SK-N-SH (cell line): Measurements from ENCODE around the gene NFATC3. TPM values are rescaled to one million over a fixed set of nuclear protein-coding genes. Genes with fewer than 3 reads are reported as not detected.

Experiments
- CTCF ChIA-PET: fragments of 300-600, 350-600 bp; formaldehyde crosslinking; extraction: SDS; loops from one replicate; lab custom pipeline; 2021; lab: Yijun Ruan, JAX
- POLR2A ChIA-PET: fragments of 350-600 bp; sonication (Branson Sonifier 250); formaldehyde crosslinking; extraction: SDS; loops from one replicate; lab custom pipeline; 2020; ENCODE audit warnings: antibody characterized with exemption, inconsistent platforms; lab: Yijun Ruan, JAX
- DNase-seq: peaks from one replicate; pipeline ENCODE4 v3.0.0; 2012
- H2AFZ ChIP-seq: fragments of 200-600 bp; sonication (generic); 2 replicates; pipeline ENCODE4 v1.8.1; 2016; ENCODE audit warnings: antibody characterized with exemption, mild to moderate bottlenecking, low read depth
- H3F3A ChIP-seq: fragments of 200-600 bp; sonication (generic); replicated peaks from 2 replicates; pipeline ENCODE3; 2016; ENCODE audit warnings: antibody characterized with exemption, mild to moderate bottlenecking; ENCODE audit not compliant: insufficient read depth
- H3K27ac ChIP-seq, 2 experiments: fragments of 200-500 bp in 1 of 2; fragments of 200-600 bp in 1 of 2; sonication (Bioruptor generic) in 1 of 2; sonication (generic), shearing (Covaris generic) in 1 of 2; 2 replicates each; pipeline versions ENCODE4 v1.5.1 to v1.6.1; 2014 to 2016; ENCODE audit warnings: low read depth in 2 of 2, inconsistent platforms in 1 of 2, low read length in 1 of 2, mild to moderate bottlenecking in 1 of 2, mixed read lengths in 1 of 2
- H3K27me3 ChIP-seq: fragments of 200-600 bp; sonication (generic), shearing (Covaris generic); 2 replicates; pipeline ENCODE4 v1.6.1; 2016; ENCODE audit warnings: mixed run types; ENCODE audit not compliant: insufficient read depth
- H3K36me3 ChIP-seq, 2 experiments: fragments of 200-500 bp in 1 of 2; fragments of 200-600 bp in 1 of 2; sonication (Bioruptor generic) in 1 of 2; sonication (generic) in 1 of 2; replicated peaks in 1 of 2; 2 replicates each; pipeline versions ENCODE3 to v1.5.1; 2014 to 2016; ENCODE audit warnings: low read length in 1 of 2, mild to moderate bottlenecking in 1 of 2; ENCODE audit not compliant: insufficient read depth in 2 of 2, control insufficient read depth in 1 of 2
- H3K4me1 ChIP-seq, 2 experiments: fragments of 200-500 bp in 1 of 2; fragments of 200-600 bp in 1 of 2; sonication (Bioruptor generic) in 1 of 2; sonication (generic), shearing (Covaris generic) in 1 of 2; 2 replicates each; pipeline versions ENCODE4 v1.5.1 to v1.6.1; 2014 to 2016; ENCODE audit warnings: low read depth in 1 of 2, low read length in 1 of 2, mixed run types in 1 of 2; ENCODE audit not compliant: insufficient read depth in 2 of 2, control insufficient read depth in 1 of 2
- H3K4me2 ChIP-seq: fragments of 200-600 bp; sonication (generic), shearing (Covaris generic); 2 replicates; pipeline ENCODE4 v1.6.1; 2017; ENCODE audit warnings: mixed run types
- H3K4me3 ChIP-seq, 2 experiments: fragments of 200-500 bp in 1 of 2; fragments of 200-600 bp in 1 of 2; sonication (Bioruptor generic) in 1 of 2; sonication (generic), shearing (Covaris generic) in 1 of 2; 2 replicates each; pipeline versions ENCODE4 v1.5.1 to v1.8.1; 2014 to 2016; ENCODE audit warnings: low read depth in 2 of 2, inconsistent platforms in 1 of 2, low read length in 1 of 2, mild to moderate bottlenecking in 1 of 2, mixed read lengths in 1 of 2, moderate library complexity in 1 of 2
- H3K79me2 ChIP-seq: fragments of 200-600 bp; sonication (generic); 2 replicates; pipeline ENCODE4 v1.8.1; 2017; ENCODE audit warnings: mild to moderate bottlenecking; ENCODE audit not compliant: insufficient read depth
- H3K9ac ChIP-seq: fragments of 200-600 bp; sonication (generic); 2 replicates; pipeline ENCODE4 v1.6.1; 2017; ENCODE audit warnings: mixed run types
- H3K9me2 ChIP-seq: fragments of 200-600 bp; sonication (generic); 2 replicates; pipeline ENCODE4 v1.6.1; 2017; ENCODE audit warnings: mixed run types
- H3K9me3 ChIP-seq: fragments of 200-600 bp; sonication (generic); 2 replicates; pipeline ENCODE4 v1.6.1; 2017; ENCODE audit warnings: mixed run types, mild to moderate bottlenecking, moderate library complexity
- H4K20me1 ChIP-seq: fragments of 200-600 bp; sonication (generic); 2 replicates; pipeline ENCODE4 v1.6.1; 2017; ENCODE audit warnings: mild to moderate bottlenecking, mixed run types; ENCODE audit not compliant: insufficient read depth
- CTCF ChIP-seq: fragments of 200-600 bp; sonication (generic); IDR thresholded peaks from 2 replicates; pipeline ENCODE4 v1.6.1; 2017; ENCODE audit warnings: antibody characterized with exemption, mild to moderate bottlenecking, moderate library complexity
- ELF1 ChIP-seq: IDR thresholded peaks from 2 replicates; pipeline ENCODE4 v1.4.0; 2012
- EP300 ChIP-seq, 2 experiments: IDR thresholded peaks; 2 replicates each; pipeline versions ENCODE4 v1.4.0 to v1.6.1; 2012; ENCODE audit warnings: borderline replicate concordance in 1 of 2, low read depth in 1 of 2, low read length in 1 of 2
- EZH2phosphoT487 ChIP-seq: fragments of 200-600 bp; sonication (generic); IDR thresholded peaks from 2 replicates; pipeline ENCODE4 v1.6.1; 2017; ENCODE audit warnings: low read depth, mixed run types, mild to moderate bottlenecking, antibody characterized with exemption, moderate library complexity, borderline replicate concordance
- FOSL2 ChIP-seq: IDR thresholded peaks from 2 replicates; pipeline ENCODE4 v1.4.0; 2012; ENCODE audit warnings: low read depth, mild to moderate bottlenecking, moderate library complexity, borderline replicate concordance
- FOXJ3 ChIP-seq: sonication (generic); formaldehyde crosslinking; IDR thresholded peaks from 2 replicates; pipeline ENCODE4 v1.5.1; 2020; ENCODE audit warnings: mild to moderate bottlenecking, missing genetic modification reagents
- GATA2 ChIP-seq: sonication (generic); formaldehyde crosslinking; IDR thresholded peaks from 2 replicates; pipeline ENCODE4 v1.5.0; 2020; ENCODE audit warnings: mild to moderate bottlenecking, missing genetic modification reagents
- JUND ChIP-seq: IDR thresholded peaks from 2 replicates; pipeline ENCODE4 v1.4.0; 2012
- MAX ChIP-seq: IDR thresholded peaks from 2 replicates; pipeline ENCODE4 v1.4.0; 2012; ENCODE audit warnings: low read depth
- PBX3 ChIP-seq: IDR thresholded peaks from 2 replicates; pipeline ENCODE4; 2012
- REST ChIP-seq: IDR thresholded peaks from 2 replicates; pipeline ENCODE4 v1.6.1; 2012; ENCODE audit warnings: mild to moderate bottlenecking, low read depth, low read length, moderate library complexity
- SIN3A ChIP-seq: IDR thresholded peaks from 2 replicates; pipeline ENCODE4 v1.6.1; 2012; ENCODE audit warnings: low read depth, mild to moderate bottlenecking, low read length, moderate library complexity, borderline replicate concordance
- SMC3 ChIP-seq: IDR thresholded peaks from 2 replicates; pipeline ENCODE4 v1.6.1; 2012; ENCODE audit warnings: low read depth, low read length, improper control_type of control experiment
- TCF12 ChIP-seq: IDR thresholded peaks from 2 replicates; pipeline ENCODE4 v1.4.0; 2012
- USF2 ChIP-seq: fragments of 150-350 bp; IDR thresholded peaks from 2 replicates; pipeline ENCODE4 v1.6.1; 2017; ENCODE audit warnings: antibody characterized with exemption, low read length, low read depth, borderline replicate concordance
- ZBTB33 ChIP-seq: IDR thresholded peaks from 2 replicates; pipeline ENCODE4 v1.4.0; 2012; ENCODE audit warnings: low read depth, borderline replicate concordance
- WGBS: methylation state at CpG from one replicate; pipeline ENCODE4 v1.1.6; 2017; ENCODE audit warnings: low lambda C conversion rate; 5-methylcytosine and 5-hydroxymethylcytosine counted together
- polyA plus RNA-seq, 3 experiments: library from polyadenylated mRNA; depleted of rRNA; stranded (reverse); fragments of >200 nt; gene quantifications; 2 replicates each; pipeline ENCODE4 v1.2.3, GENCODE V29; 2012

Gene NFATC3
- polyA plus RNA-seq, 1 of the 3 experiments (the other 2 are of a cell fraction): 5.7 TPM

- Histone ChIP-seq H3K9me3 (no peaks in the 10 kb centered on the region), H2AFZ (no peak overlapping the region), H3K9ac (no peak overlapping the region), H3K9me2 (no peaks in the 10 kb centered on the region), H3K79me2 (no peaks in the 10 kb centered on the region), H3K27ac (peak overlapping the region in 1 of 2 experiments; percentile 56; a peak in 2 of 4 replicates), H3K4me1 (peaks cover 0 to 23% of the 10 kb centered on the region in 2 experiments; a peak in 2 of 4 replicates), H3K4me3 (no peak overlapping the region), H3K4me2 (no peak overlapping the region), H4K20me1 (no peaks in the 10 kb centered on the region), H3K27me3 (no peaks in the 10 kb centered on the region), H3K36me3 (peaks cover 3 to 4% of the 10 kb centered on the region in 2 experiments), H3F3A (peaks cover 8% of the 10 kb centered on the region)
- no peak for DNase-seq
- ChIA-PET POLR2A (no interaction called here), CTCF (interaction anchor here (1.4 to 1.9 kb wide), 2 partner anchors 129 to 138 kb away, joined by 3 to 10 read pairs; partner anchors contain the start of gene NFATC3)
- TF ChIP-seq FOSL2 (no peak), CTCF (no peak), PBX3 (no peak), USF2 (no peak), ZBTB33 (no peak), TCF12 (no peak), JUND (no peak), SMC3 (no peak), SIN3A (no peak), EZH2phosphoT487 (no peak), GATA2 (peak; percentile 16; the same call in 1 of the 2 replicates), EP300 (IDR thresholded peaks at IDR 0.05; ENCODE audit: borderline replicate concordance in 1 of 2, low read depth in 1 of 2, low read length in 1 of 2) (0 out of 4 replicates have a peak, but pooled peaks of 1 of the 2 experiments have one; percentile 41), FOXJ3 (CRISPR knock-in tag) (no peak), REST (no peak), MAX (no peak), ELF1 (no peak)
- no CpG with 5 or more reads among the region's 1 CpG for WGBS
These were observed 137.9 kb downstream of the NFATC3 start for GRCh38 chr16:68223072-68223471.
